NB4 (cell line): ENCODE measurements around the gene KCNK13.

Experiments used
- DNase-seq: peaks from one replicate; pipeline ENCODE4 v3.0.0; 2010; ENCODE audit warnings: low read depth
- H3K4me3 ChIP-seq: one replicate; pipeline ENCODE4 v1.5.1; 2011; ENCODE audit warnings: mild to moderate bottlenecking, low read depth, low read length, moderate library complexity
- MYC ChIP-seq: IDR thresholded peaks from 2 replicates; pipeline ENCODE4 v1.6.1; 2011; ENCODE audit warnings: low read depth, low read length
- POLR2A ChIP-seq: IDR thresholded peaks from 2 replicates; pipeline ENCODE4 v1.6.1; 2011; ENCODE audit warnings: mild to moderate bottlenecking; ENCODE audit not compliant: insufficient read length; ENCODE audit errors: extremely low read depth
- TF ChIP-seq, protein P1 (sequence below): IDR thresholded peaks from 2 replicates; pipeline ENCODE4 v1.6.1; 2011; ENCODE audit warnings: low read depth, low read length
- TF ChIP-seq, protein P2 (sequence below): IDR thresholded peaks from one replicate; pipeline ENCODE4 v1.5.1; 2012; ENCODE audit warnings: low read depth, low read length

KCNK13 gene

DNA sequence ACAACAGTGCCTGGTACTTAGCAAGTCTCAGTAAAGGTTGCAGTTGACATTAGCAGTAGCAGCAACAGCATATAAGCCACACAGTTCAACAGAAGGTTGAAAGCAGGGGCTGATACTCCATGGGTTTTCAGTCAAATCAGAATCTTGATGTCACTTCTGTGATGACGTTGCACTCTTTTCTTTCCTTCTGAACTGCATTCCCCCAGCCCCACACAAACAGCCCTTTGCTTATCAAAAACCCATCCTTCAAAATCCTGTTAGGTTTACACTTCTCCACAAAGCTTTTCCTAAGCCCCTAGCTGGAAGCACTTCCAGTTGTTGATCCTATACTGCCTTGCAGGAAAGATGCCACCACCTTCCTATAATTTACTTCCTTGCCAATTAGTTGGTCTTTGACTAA is 34.0 kb upstream of the KCNK13 start:
- no peak overlapping the region for H3K4me3 ChIP-seq
- TF ChIP-seq, protein P1, sequence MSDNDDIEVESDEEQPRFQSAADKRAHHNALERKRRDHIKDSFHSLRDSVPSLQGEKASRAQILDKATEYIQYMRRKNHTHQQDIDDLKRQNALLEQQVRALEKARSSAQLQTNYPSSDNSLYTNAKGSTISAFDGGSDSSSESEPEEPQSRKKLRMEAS: no peak
- TF ChIP-seq, protein P2, sequence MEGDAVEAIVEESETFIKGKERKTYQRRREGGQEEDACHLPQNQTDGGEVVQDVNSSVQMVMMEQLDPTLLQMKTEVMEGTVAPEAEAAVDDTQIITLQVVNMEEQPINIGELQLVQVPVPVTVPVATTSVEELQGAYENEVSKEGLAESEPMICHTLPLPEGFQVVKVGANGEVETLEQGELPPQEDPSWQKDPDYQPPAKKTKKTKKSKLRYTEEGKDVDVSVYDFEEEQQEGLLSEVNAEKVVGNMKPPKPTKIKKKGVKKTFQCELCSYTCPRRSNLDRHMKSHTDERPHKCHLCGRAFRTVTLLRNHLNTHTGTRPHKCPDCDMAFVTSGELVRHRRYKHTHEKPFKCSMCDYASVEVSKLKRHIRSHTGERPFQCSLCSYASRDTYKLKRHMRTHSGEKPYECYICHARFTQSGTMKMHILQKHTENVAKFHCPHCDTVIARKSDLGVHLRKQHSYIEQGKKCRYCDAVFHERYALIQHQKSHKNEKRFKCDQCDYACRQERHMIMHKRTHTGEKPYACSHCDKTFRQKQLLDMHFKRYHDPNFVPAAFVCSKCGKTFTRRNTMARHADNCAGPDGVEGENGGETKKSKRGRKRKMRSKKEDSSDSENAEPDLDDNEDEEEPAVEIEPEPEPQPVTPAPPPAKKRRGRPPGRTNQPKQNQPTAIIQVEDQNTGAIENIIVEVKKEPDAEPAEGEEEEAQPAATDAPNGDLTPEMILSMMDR: no peak
- no peak for TF ChIP-seq MYC
- no peak for DNase-seq

DNA sequence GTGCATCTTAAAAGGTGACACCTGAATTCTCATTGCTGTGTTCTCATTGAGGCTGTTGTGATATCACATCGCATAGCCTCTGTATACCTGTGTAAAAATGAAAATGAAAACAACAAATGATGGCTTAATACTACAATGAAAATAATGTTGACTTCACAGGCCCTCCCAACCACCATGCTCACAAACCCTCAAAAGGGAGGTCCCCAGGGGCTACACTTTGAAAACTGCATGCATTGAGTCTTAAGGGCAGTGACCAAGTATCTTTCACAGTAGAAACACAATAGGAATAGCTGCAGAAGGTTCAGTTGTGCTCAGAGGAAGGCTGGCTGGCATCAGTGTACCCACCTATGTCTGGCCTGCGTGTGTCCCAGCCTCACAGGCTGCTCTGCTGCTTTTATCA is 27.6 kb upstream of the KCNK13 start:
- DNase-seq: no peak
- no peak overlapping the region for H3K4me3 ChIP-seq
- TF ChIP-seq MYC (no peak), POLR2A (no peak)
- TF ChIP-seq, protein P2: no peak
- TF ChIP-seq, protein P1: no peak

DNA sequence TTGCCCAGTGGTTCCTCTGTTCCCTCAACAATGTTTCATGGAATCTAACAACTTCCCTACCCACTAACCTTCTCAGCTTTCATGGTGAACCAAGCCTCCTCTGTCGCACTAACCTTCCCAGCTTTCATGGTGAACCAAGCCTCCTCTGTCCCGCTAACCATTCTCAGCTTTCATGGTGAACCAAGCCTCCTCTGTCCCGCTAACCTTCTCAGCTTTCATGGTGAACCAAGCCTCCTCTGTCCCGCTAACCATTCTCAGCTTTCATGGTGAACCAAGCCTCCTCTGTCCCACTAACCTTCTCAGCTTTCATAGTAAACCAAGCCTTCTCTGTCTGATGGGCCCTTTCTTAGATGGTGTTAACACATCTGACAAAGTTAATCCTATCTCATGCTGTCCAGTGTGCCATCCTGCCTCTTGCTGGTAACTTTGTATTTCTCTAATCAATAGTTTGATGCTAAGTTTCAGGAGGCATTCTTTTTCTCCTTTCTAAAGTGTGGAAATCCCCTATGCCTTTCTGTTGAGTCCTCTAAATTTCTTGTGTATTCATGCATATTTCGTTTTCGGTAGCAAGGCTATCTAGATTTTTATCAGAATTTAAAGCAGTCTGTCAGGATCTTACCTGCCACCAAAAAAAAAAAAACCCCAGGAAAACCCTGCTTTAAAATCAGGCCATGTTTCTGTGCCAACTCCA is 26.8 kb upstream of the KCNK13 start:
- DNase-seq: no peak
- no peak overlapping the region for H3K4me3 ChIP-seq
- TF ChIP-seq POLR2A (no peak), MYC (no peak)
- TF ChIP-seq, protein P2: no peak
- TF ChIP-seq, protein P1: no peak

DNA sequence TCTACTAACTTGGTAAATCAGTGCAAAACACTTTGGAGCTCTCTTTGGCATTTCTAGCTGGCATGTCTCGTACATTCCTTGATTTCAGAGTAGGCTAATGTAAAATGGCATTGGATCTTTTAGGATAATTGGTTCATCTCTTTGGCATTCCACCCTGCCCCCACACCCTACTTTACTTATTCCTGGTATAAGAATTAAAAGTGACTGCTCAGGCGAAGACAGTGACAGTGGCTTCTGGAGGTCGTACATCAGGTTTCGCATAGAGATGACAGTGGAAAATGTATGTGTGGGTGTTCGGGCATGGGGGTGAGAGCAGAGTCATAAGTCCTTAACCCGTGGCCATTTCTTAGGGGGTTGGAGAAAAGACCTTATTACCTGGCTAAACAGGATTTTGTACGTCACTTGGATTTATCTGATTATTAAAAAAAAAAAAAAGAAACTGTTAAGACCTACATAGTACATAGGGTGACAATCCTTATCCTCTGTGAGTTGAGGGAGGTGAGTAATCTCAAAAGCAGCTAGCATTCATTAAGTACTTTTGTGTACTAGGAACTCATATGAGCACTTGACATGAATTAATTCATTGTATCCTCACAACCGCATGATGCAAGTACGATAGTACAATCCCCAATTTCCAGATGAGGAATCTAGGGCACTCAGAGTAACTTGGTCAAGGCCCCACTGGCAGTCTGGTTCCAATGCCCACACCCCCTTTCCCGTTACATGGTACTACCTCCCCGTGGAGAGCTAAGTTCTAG is 22.4 kb upstream of the KCNK13 start:
- DNase-seq: no peak
- TF ChIP-seq, protein P2: no peak
- TF ChIP-seq POLR2A: no peak
- TF ChIP-seq MYC: no peak
- TF ChIP-seq, protein P1: no peak
- H3K4me3 ChIP-seq: no peak overlapping the region

DNA sequence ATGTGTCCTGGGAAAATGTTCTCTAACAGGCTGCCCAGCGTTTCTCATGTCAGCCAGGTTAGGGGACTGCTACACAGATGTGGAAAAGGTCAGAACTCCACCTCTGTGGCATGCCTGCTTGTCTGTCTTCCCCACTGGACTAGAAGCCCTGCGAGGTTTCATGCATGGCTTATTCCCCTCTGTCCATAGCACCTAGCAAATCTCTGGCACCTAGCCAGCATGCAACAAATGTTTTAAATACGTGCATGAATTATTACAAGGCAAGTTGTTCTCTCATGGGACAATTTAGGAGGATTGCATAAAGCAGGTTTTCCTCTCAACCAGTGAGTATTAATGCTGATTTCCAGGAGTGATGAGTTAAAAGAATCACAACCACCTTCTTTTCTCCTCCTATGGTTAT is 21.4 kb upstream of the KCNK13 start:
- TF ChIP-seq MYC: no peak
- TF ChIP-seq, protein P2: no peak
- TF ChIP-seq, protein P1: no peak
- no peak for TF ChIP-seq POLR2A
- no peak for DNase-seq
- no peak overlapping the region for H3K4me3 ChIP-seq
